ENCODE data around the gene SYCP2. TPM values are rescaled to one million over a fixed set of nuclear protein-coding genes. Genes with fewer than 3 reads are reported as not detected.
"Not testable (repeated sequence)": the region's sequence is repeated elsewhere in the genome, so short reads cannot be mapped to it uniquely, and the experiment has no call there.

Gene SYCP2
- total and polyA plus RNA-seq, 9 donors: 0.48 to 1.9 (median 0.72) TPM

DNA sequence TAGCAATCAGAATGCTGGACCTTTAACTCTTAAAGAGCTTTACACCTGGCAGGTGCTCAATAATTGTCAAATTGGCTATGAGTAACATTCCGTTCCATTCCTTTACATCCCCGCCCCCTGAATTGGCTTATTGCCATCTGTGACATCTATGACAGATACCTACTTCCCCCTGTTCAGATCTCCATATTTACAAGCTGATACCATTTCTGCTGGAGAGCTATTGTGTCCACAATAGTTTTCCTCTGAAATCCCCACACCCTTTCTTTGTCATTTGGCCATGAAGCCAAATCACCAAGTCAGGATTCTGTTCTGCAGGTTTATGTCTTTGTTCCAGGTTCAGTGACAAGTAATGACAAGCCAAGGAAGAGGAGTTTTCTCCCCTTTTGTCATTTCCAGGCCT is 28.0 kb upstream of the SYCP2 start:
- no peaks in the 10 kb centered on the region for H3K9me3 ChIP-seq
- WGBS, 3 donors: 80 to 84% (median 80%) methylated on average over 2 of the region's 2 CpGs
- H3K27me3 ChIP-seq: no peaks in the 10 kb centered on the region
- no peak overlapping the region for H3K4me3 ChIP-seq
- no peak overlapping the region for H3K27ac ChIP-seq
- no peak for TF ChIP-seq EP300 (IDR thresholded peaks at IDR 0.05)
- TF ChIP-seq, protein P1, sequence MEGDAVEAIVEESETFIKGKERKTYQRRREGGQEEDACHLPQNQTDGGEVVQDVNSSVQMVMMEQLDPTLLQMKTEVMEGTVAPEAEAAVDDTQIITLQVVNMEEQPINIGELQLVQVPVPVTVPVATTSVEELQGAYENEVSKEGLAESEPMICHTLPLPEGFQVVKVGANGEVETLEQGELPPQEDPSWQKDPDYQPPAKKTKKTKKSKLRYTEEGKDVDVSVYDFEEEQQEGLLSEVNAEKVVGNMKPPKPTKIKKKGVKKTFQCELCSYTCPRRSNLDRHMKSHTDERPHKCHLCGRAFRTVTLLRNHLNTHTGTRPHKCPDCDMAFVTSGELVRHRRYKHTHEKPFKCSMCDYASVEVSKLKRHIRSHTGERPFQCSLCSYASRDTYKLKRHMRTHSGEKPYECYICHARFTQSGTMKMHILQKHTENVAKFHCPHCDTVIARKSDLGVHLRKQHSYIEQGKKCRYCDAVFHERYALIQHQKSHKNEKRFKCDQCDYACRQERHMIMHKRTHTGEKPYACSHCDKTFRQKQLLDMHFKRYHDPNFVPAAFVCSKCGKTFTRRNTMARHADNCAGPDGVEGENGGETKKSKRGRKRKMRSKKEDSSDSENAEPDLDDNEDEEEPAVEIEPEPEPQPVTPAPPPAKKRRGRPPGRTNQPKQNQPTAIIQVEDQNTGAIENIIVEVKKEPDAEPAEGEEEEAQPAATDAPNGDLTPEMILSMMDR (IDR thresholded peaks at IDR 0.05): no peak
- no peak for TF ChIP-seq POLR2A (IDR thresholded peaks at IDR 0.05)
- no peaks in the 10 kb centered on the region for H3K36me3 ChIP-seq
- H3K4me1 ChIP-seq (ENCODE audit: insufficient read depth): no peaks in the 10 kb centered on the region
- intact Hi-C loops (cut with DNase I): no loop called here
- no peak for DNase-seq

DNA sequence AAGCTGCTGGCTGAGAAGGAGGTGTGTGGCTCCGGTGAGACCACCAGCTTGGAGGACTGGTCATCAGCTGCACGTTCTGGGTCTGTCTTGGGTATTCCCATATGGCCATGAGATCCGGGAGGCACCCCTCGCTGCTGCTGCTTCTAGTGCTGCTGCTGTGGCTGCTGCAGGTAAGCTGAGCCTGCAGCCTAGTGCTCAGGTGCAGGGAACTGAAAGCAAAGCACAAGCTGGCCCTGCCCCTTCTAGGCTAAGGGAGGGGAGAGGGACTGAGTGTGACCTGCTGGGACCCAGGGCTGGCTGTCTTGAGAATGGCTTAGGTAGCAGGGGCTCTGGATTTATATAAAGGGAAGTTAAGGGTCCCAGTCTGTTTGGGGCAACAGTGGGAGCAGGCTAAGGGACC is 25.2 kb upstream of the SYCP2 start:
- no peak overlapping the region for H3K4me3 ChIP-seq
- no peaks in the 10 kb centered on the region for H3K4me1 ChIP-seq (ENCODE audit: insufficient read depth)
- H3K9me3 ChIP-seq: no peaks in the 10 kb centered on the region
- WGBS, 3 donors: 77 to 89% (median 86%) methylated on average over 4 of the region's 4 CpGs
- H3K27ac ChIP-seq: no peak overlapping the region
- no peaks in the 10 kb centered on the region for H3K27me3 ChIP-seq
- TF ChIP-seq EP300 (IDR thresholded peaks at IDR 0.05): no peak
- no peak for TF ChIP-seq POLR2A (IDR thresholded peaks at IDR 0.05)
- TF ChIP-seq, protein P1 (IDR thresholded peaks at IDR 0.05): no peak
- DNase-seq: no peak
- no peaks in the 10 kb centered on the region for H3K36me3 ChIP-seq
- intact Hi-C loops (cut with DNase I): no loop called here

DNA sequence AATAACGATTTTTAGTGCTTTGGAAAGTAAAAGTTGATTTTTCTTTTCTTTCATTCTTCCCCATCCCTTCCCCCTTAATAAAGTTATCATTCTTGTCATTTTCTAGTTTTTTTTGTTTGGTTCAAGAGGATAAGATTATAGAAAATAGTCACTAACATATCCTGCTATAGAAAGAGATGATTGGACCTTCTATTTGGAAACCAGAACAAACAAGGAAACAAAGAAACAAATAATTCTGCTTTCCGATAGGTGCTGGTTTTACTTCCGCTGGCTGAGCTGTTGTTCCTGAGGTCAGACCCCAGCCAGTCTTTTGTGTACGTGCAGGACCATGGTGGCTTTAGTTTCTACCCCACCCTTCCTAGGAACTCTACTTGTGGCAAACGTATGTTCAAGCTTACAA is 24.7 kb upstream of the SYCP2 start, which contains the start of gene CDH26:
CDH26 (plus strand) TSS at position 301 of the 400 bp plus-strand sequence. CDS start 304 bp downstream, outside the sequence.
- DNase-seq: no peak
- Histone ChIP-seq H3K4me1 (ENCODE audit: insufficient read depth) (no peaks in the 10 kb centered on the region), H3K27me3 (no peaks in the 10 kb centered on the region), H3K36me3 (no peaks in the 10 kb centered on the region), H3K27ac (no peak within 1 kb of the TSS), H3K4me3 (no peak within 1 kb of the TSS), H3K9me3 (no peaks in the 10 kb centered on the region)
- TF ChIP-seq, protein P1 (IDR thresholded peaks at IDR 0.05): no peak
- no peak for TF ChIP-seq EP300 (IDR thresholded peaks at IDR 0.05)
- WGBS, 3 donors: 76 to 88% (median 84%) methylated on average over 5 of the region's 5 CpGs
- intact Hi-C loops (cut with DNase I): no loop called here

DNA sequence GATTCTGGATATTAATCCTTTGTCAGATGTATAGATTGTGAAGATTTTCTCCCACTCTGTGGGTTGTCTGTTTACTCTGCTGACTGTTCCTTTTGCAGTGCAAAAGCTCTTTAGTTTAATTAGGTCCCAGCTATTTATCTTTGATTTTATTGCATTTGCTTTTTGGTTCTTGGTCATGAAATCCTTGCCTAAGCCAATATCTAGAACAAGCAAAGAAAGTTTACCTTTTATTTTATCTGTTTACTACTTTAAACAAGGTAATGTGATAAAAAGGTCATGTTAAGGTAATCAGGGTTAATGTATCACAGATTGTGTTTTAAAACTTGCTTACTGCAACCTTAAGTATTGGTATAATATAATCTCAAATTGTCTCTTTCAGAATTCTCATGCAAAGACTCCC is 24.1 kb upstream of the SYCP2 start:
- H3K27me3 ChIP-seq; DNase-seq; H3K4me3 ChIP-seq; H3K27ac ChIP-seq; intact Hi-C loops (cut with DNase I); H3K4me1 ChIP-seq (ENCODE audit: insufficient read depth); H3K36me3 ChIP-seq; H3K9me3 ChIP-seq: not testable (repeated sequence)

DNA sequence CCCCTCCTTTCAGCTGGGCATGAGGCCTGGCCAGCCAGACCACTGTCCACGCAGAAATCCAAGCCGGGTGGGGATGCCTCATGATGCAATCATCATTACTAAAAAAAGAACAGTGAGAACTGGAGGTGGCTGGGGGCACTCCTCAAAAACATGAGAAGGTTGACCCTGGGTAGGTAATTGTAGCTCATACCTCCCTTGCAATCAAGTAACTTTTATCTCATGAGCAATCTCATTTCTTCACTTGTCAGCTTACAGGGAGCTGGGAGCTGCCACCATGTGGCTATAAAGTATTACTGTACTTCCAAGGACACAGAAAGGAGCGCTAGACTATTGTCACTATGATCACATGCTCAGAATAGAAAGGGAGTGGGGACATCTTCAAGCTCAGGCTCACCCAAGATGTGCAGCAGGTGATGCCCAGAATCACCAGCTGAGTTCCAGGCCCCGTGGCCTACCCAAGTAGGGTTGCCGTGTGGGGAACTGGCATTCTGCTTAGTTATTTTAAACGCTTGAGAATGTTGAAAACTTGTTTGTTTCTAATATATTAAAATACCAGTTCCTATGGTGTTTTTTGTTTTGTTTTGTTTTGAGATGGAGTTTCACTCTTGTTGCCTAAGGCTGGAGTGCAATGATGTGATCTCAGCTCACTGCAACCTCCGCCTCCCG is 21.8 kb upstream of the SYCP2 start:
- Histone ChIP-seq H3K27me3 (no peaks in the 10 kb centered on the region), H3K9me3 (no peaks in the 10 kb centered on the region), H3K4me3 (no peak overlapping the region), H3K36me3 (no peaks in the 10 kb centered on the region), H3K27ac (no peak overlapping the region), H3K4me1 (ENCODE audit: insufficient read depth) (no peaks in the 10 kb centered on the region)
- TF ChIP-seq POLR2A (IDR thresholded peaks at IDR 0.05) (no peak), EP300 (IDR thresholded peaks at IDR 0.05) (no peak)
- DNase-seq: no peak
- WGBS, 3 donors: 83 to 84% (median 83%) methylated on average over 8 of the region's 8 CpGs
- intact Hi-C loops (cut with DNase I): no loop called here

Measured in ovary (tissue), 9 donors.